Effector memory CD8-positive, alpha-beta T cell (primary cell): ENCODE data around the gene LSM12.

Experiments used
- ATAC-seq: fragments of 150-1000 bp; cut with Tn5 transposase; replicated peaks from 2 replicates; pipeline ENCODE4 v1.10.0; 2021; ENCODE audit warnings: mild to moderate bottlenecking, moderate library complexity
- DNase-seq, 3 experiments: peaks; one replicate each; pipeline ENCODE4 v3.0.0; 2021
- H3K27ac Mint-ChIP-seq, 2 donors: one replicate each; pipeline ENCODE4 v1.8.0; 2022; ENCODE audit warnings: mild to moderate bottlenecking in 2 of 2, mixed read lengths in 2 of 2, moderate library complexity in 2 of 2
- H3K27me3 Mint-ChIP-seq, 2 donors: one replicate each; pipeline ENCODE4 v1.8.0; 2022; ENCODE audit warnings: mixed read lengths in 2 of 2
- H3K36me3 Mint-ChIP-seq: one replicate; pipeline ENCODE4 v1.8.0; 2022; ENCODE audit warnings: mild to moderate bottlenecking, moderate library complexity, mixed read lengths; ENCODE audit not compliant: insufficient read depth
- H3K4me1 Mint-ChIP-seq, 2 donors: one replicate each; pipeline ENCODE4 v1.8.0; 2022; ENCODE audit warnings: low read depth in 2 of 2, mixed read lengths in 2 of 2
- H3K4me3 Mint-ChIP-seq, 2 donors: one replicate each; pipeline ENCODE4 v1.8.0; 2022; ENCODE audit warnings: mild to moderate bottlenecking in 2 of 2, mixed read lengths in 2 of 2, moderate library complexity in 2 of 2
- H3K9me3 Mint-ChIP-seq, 2 donors: one replicate each; pipeline ENCODE4 v1.8.0; 2022; ENCODE audit warnings: mixed read lengths in 2 of 2

LSM12 gene

GRCh38 chr17:44076716-44077594, 10.5 kb upstream of the LSM12 start:
- DNase-seq (no peak), ATAC-seq (no peak)
- Mint-ChIP-seq H3K4me1 (peaks cover 3 to 9% of the 10 kb centered on the region in 2 donors), H3K9me3 (no peaks in the 10 kb centered on the region), H3K27me3 (no peaks in the 10 kb centered on the region), H3K36me3 (peaks cover 29% of the 10 kb centered on the region), H3K4me3 (no peak overlapping the region), H3K27ac (peak overlapping the region in 1 of 2 donors; percentile 62)

GRCh38 chr17:44075598-44076293, 9.3 kb upstream of the LSM12 start:
- no peak for DNase-seq
- Mint-ChIP-seq H3K4me1 (peaks cover 15 to 16% of the 10 kb centered on the region in 2 donors), H3K27me3 (no peaks in the 10 kb centered on the region), H3K36me3 (peaks cover 22% of the 10 kb centered on the region), H3K4me3 (no peak overlapping the region), H3K27ac (peak overlapping the region in 1 of 2 donors; percentile 62), H3K9me3 (no peaks in the 10 kb centered on the region)
- ATAC-seq: no peak

- Mint-ChIP-seq H3K27ac (peak overlapping the region in 1 of 2 donors; percentile 80), H3K4me3 (no peak overlapping the region), H3K9me3 (no peaks in the 10 kb centered on the region), H3K4me1 (peaks cover 20 to 23% of the 10 kb centered on the region in 2 donors), H3K36me3 (peaks cover 28% of the 10 kb centered on the region), H3K27me3 (no peaks in the 10 kb centered on the region)
- DNase-seq (no peak), ATAC-seq (no peak)
Observed at GRCh38 chr17:44074911-44075285, 8.4 kb upstream of the LSM12 start.

- H3K9me3 Mint-ChIP-seq: no peaks in the 10 kb centered on the region
- no peaks in the 10 kb centered on the region for H3K27me3 Mint-ChIP-seq
- DNase-seq (no peak), ATAC-seq (no peak)
- H3K36me3 Mint-ChIP-seq: peaks cover 30% of the 10 kb centered on the region
- H3K27ac Mint-ChIP-seq: peak overlapping the region in 1 of 2 donors; percentile 80
- H3K4me1 Mint-ChIP-seq: peaks cover 20 to 25% of the 10 kb centered on the region in 2 donors
- no peak overlapping the region for H3K4me3 Mint-ChIP-seq
Observed at GRCh38 chr17:44074231-44074910, 7.9 kb upstream of the LSM12 start.

- Mint-ChIP-seq H3K9me3 (no peaks in the 10 kb centered on the region), H3K27ac (peak overlapping the region; percentile 93 to 97), H3K4me3 (peak overlapping the region; percentile 90 to 97), H3K27me3 (no peaks in the 10 kb centered on the region), H3K36me3 (peaks cover 21% of the 10 kb centered on the region), H3K4me1 (peaks cover 22 to 29% of the 10 kb centered on the region in 2 donors)
- DNase-seq (no peak), ATAC-seq (no peak)
Observed at GRCh38 chr17:44071772-44072171, 5.3 kb upstream of the LSM12 start.

GRCh38 chr17:44071198-44071520, 4.7 kb upstream of the LSM12 start:
- H3K27ac Mint-ChIP-seq: peak overlapping the region; percentile 93 to 97
- H3K36me3 Mint-ChIP-seq: peaks cover 15% of the 10 kb centered on the region
- DNase-seq (no peak), ATAC-seq (no peak)
- peaks cover 24 to 34% of the 10 kb centered on the region in 2 donors for H3K4me1 Mint-ChIP-seq
- H3K4me3 Mint-ChIP-seq: peak overlapping the region; percentile 90 to 97
- no peaks in the 10 kb centered on the region for H3K27me3 Mint-ChIP-seq
- H3K9me3 Mint-ChIP-seq: no peaks in the 10 kb centered on the region

- Mint-ChIP-seq H3K36me3 (peaks cover 14% of the 10 kb centered on the region), H3K4me3 (peak within 1 kb of the TSS; percentile 90 to 97), H3K9me3 (no peaks in the 10 kb centered on the region), H3K4me1 (peaks cover 26 to 38% of the 10 kb centered on the region in 2 donors), H3K27me3 (no peaks in the 10 kb centered on the region), H3K27ac (peak within 1 kb of the TSS; percentile 93 to 97)
- DNase-seq: peak; percentile 48 to 57 (median 53)
- peak; percentile 62 for ATAC-seq
Observed at GRCh38 chr17:44070455-44071197, 4.2 kb upstream of the LSM12 start, which contains the start of gene G6PC3. TSS of gene G6PC3 (plus strand) at chr17:44070735. CDS start at chr17:44070966, 231 bp downstream.

GRCh38 chr17:44069974-44070454, 3.5 kb upstream of the LSM12 start:
- ATAC-seq (no peak), DNase-seq (no peak)

GRCh38 chr17:44067545-44067940, 1.1 kb upstream of the LSM12 start:
- peak overlapping the region; percentile 79 to 87 for H3K4me3 Mint-ChIP-seq
- no peaks in the 10 kb centered on the region for H3K27me3 Mint-ChIP-seq
- no peak overlapping the region for H3K27ac Mint-ChIP-seq
- peaks cover 31% of the 10 kb centered on the region for H3K36me3 Mint-ChIP-seq
- DNase-seq (no peak), ATAC-seq (no peak)
- no peaks in the 10 kb centered on the region for H3K9me3 Mint-ChIP-seq
- H3K4me1 Mint-ChIP-seq: peaks cover 33 to 56% of the 10 kb centered on the region in 2 donors

More at GRCh38 chr17:44069974-44070454, 3.5 kb upstream of the LSM12 start:
- Mint-ChIP-seq H3K27ac (peak overlapping the region; percentile 93 to 97), H3K27me3 (no peaks in the 10 kb centered on the region), H3K4me3 (peak overlapping the region; percentile 90 to 97), H3K36me3 (peaks cover 19% of the 10 kb centered on the region), H3K4me1 (peaks cover 30 to 42% of the 10 kb centered on the region in 2 donors), H3K9me3 (no peaks in the 10 kb centered on the region)

GRCh38 chr17:44065668-44066203, 735 bp downstream of the LSM12 start:
- H3K4me1 Mint-ChIP-seq: peaks cover 28 to 50% of the 10 kb centered on the region in 2 donors
- peak in 1 of 3 experiments; percentile 11 for DNase-seq
- H3K27ac Mint-ChIP-seq: peak overlapping the region; percentile 79 to 88
- no peak for ATAC-seq
- H3K9me3 Mint-ChIP-seq: no peaks in the 10 kb centered on the region
- H3K4me3 Mint-ChIP-seq: peak overlapping the region; percentile 79 to 87
- peaks cover 49% of the 10 kb centered on the region for H3K36me3 Mint-ChIP-seq
- no peaks in the 10 kb centered on the region for H3K27me3 Mint-ChIP-seq

GRCh38 chr17:44063704-44064639, 2.5 kb downstream of the LSM12 start:
- DNase-seq: no peak
- Mint-ChIP-seq H3K27ac (peak overlapping the region in 1 of 2 donors; percentile 56), H3K4me3 (peak overlapping the region in 1 of 2 donors; percentile 29), H3K27me3 (no peaks in the 10 kb centered on the region), H3K4me1 (peaks cover 22 to 40% of the 10 kb centered on the region in 2 donors), H3K36me3 (peaks cover 49% of the 10 kb centered on the region), H3K9me3 (no peaks in the 10 kb centered on the region)
- no peak for ATAC-seq

GRCh38 chr17:44062871-44063270, 3.6 kb downstream of the LSM12 start:
- H3K27me3 Mint-ChIP-seq: no peaks in the 10 kb centered on the region
- no peak overlapping the region for H3K27ac Mint-ChIP-seq
- H3K36me3 Mint-ChIP-seq: peaks cover 58% of the 10 kb centered on the region
- no peak overlapping the region for H3K4me3 Mint-ChIP-seq
- H3K9me3 Mint-ChIP-seq: no peaks in the 10 kb centered on the region
- DNase-seq: no peak
- peaks cover 20 to 40% of the 10 kb centered on the region in 2 donors for H3K4me1 Mint-ChIP-seq
- ATAC-seq: no peak
